ENCODE data around the gene MARS1.

GRCh38 chr12:57479043-57479375 is 8.9 kb upstream of the MARS1 start:
- TF ChIP-seq CTCF (IDR thresholded peaks at IDR 0.05) (no peak), POLR2A (IDR thresholded peaks at IDR 0.05) (no peak)

Data from uterus (tissue), 2 donors.